COLO668 (cell line): Measurements from ENCODE around the gene CCDC27.
A peak's percentile ranks its signal among the peaks of the same experiment; 100 is the strongest.

Source experiments
- DNase-seq: peaks from one replicate; lab custom pipeline; 2025; ENCODE audit not compliant: unreplicated experiment; lab: John Stamatoyannopoulos, UW

Gene CCDC27

DNA sequence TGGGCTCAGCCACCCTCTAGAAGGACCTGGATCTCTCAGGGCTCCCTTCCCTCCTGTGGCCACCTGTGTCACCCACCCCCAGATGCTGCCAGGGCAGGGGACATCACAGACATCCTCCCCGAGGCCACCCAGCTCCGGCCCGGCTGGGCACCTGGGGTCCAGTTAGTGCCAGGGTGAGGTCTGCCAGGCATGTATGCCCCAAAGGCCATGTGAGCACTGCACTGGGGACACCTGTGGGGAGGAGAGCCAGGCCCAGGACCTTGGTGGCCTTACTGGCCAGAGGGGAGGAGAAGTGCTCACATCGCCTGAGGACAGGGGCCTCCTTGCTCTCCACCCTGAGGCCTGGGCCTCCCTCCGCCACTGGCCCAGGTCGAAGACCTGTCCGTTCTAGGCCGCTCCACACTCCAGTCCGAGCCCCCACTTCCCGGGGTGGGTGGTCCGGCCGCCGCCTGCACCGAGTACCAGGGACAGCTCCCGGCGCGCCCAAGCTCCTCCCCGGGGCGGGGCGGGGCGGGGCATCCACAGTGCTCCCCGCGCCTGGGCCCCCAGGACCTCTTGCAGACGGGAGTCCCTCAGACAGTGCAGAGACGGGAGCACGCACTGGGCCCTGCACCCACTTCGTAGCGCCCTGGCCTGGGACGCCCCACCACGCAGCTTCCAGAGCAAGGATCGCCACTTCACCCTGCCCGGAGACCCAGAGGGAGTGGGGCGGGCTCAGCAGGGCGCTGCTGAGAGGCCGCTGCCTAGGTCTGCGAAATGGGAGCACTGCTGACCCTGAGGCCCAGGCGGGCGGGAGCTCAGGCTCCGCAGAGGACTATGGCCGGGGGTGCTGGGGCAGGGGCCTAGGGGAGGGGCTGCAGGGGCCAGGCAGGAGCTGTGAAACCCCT, 34.3 kb upstream of the CCDC27 start:
- DNase-seq: no peak

GRCh38 chr1:3718764-3719163, 33.5 kb upstream of the CCDC27 start:
- DNase-seq: peak; percentile 85

DNA sequence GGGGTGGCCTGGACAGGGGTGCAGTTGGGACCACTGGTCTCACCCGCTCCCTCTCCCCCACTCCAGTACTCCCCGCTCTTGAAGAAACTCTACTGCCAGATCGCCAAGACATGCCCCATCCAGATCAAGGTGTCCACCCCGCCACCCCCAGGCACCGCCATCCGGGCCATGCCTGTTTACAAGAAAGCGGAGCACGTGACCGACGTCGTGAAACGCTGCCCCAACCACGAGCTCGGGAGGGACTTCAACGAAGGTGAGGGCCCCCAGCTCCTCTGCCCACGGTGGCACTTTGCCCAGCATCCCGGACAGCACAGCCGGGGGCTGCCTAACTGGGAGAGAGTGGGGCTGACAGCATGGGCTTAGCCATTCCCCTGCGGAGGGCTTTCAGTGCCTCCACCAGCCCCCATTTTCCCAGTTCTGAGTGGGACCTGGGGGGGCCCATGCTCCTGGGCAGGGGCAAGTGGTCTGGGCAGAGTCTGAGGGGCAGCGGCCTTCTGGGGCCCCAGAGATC, 30.2 kb upstream of the CCDC27 start:
- no peak for DNase-seq

DNA sequence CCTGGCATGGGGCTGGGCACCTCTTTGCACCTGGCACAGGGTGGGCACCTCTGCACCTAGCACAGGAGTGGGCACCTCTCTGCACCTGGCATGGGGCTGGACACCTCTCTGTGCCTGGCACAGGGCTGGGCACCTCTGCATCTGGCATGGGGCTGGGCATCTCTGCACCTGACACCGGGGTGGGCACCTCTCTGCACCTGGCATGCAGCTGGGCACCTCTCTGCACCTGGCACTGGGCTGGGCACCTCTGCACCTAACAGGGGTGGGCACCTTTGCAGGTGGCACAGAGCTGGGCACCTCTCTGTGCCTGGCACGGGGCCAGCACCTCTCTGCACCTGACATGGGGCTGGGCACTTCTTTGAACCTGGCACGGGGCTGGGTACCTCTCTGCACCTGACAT, 29.4 kb upstream of the CCDC27 start:
- DNase-seq: no peak

DNA sequence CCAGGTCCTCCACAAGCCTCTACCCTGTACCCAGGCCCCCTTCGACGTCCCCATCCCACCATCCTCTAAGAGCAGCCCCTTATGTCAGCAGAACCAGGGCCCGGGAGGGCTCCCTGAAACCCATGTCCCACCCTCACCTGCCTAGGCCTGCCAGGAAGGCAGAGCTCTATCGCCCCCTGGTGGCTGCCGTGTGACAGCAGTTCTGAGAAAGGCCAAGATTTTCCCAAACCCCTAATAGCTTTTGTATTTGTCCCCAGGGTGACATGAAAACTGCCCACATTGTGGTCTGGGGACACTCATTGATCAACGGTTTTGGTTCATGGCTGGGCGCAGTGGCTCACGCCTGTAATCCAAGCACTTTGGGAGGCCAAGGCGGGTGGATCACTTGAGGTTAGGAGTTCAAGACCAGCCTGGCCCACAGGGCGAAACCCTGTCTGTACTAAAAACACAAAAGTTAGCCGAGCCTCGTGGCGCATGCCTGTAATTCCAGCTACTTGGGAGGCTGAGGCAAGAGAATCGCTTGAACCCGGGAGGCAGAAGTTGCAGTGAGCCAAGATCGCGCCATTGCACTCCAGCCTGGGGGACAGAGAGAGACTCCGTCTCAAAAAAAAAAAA, 27.7 kb upstream of the CCDC27 start:
- DNase-seq: peak; percentile 92

GRCh38 chr1:3725366-3725765, 26.9 kb upstream of the CCDC27 start:
- no peak for DNase-seq

- DNase-seq: peak; percentile 34
Observed at GRCh38 chr1:3727042-3727824, 25.0 kb upstream of the CCDC27 start.

- DNase-seq: no peak
Observed at GRCh38 chr1:3727825-3728776, 24.1 kb upstream of the CCDC27 start.

DNA sequence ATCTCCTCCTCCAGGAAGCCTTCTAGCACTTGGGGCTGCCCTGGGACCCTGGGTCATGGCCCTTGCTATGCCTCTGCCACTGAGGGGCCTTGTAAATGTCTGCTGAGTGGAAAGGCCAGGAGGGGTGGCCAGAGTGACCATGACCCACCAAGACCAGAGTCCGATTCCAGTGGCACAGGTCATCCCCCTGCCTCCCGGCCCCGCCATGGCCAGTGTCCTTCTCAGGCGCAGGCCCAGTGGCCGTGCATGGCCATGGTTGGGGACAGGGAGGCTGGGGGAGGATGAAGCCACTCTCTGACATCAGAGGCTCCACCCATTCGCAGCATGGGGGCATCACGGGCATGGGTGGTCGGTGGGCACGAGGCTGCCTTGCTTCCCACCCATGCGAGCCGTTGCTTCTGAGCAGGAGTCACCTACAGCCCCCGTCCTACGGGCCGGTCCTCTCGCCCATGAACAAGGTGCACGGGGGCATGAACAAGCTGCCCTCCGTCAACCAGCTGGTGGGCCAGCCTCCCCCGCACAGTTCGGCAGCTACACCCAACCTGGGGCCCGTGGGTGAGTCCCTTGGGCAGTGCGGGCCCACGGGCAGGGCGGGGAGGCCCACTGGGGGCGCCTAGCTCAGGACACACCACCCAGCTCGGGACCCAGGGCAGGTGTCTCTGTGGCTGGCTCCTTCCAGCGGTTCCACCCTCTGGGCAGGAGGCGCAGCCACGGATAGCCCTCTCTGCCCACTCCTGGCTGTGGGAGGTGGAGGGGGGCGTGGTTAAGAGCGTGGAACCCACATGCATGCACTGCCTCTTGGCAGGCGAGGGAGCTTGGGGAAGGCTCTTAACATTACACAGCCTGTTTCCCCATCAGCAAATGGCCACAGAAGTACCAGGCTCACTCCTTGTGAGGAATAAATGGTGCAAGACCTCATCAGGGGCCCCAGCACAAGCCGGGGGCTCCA, 22.4 kb upstream of the CCDC27 start:
- no peak for DNase-seq

DNA sequence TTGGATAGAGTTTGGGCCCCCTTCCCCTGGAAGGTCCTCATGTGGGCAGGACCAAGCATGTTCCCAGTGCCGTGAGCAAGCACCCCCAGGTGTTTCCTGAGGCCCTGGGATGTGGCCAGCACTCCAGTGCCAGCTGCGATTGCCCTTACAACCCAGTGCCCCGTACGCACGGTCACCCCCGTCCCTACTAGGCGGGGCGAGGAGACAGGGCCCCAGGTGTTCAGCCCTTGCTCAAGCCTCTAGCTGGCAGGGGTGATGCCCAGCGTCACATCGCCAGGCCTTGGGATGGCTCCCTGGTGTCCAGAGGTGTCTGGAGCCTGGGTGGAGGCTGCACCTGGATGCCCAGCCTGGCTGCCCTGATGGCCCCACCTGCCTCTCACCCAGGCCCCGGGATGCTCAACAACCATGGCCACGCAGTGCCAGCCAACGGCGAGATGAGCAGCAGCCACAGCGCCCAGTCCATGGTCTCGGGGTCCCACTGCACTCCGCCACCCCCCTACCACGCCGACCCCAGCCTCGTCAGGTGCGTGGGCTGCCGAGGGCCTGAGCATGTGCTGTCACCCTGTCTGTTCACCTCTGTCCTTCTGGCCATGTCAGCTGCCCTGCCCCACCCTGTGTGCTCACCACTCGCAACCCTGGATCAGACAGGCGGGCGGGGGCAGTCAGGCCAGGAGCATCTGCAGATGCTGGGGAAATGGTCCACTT, 21.6 kb upstream of the CCDC27 start:
- no peak for DNase-seq

GRCh38 chr1:3731583-3732433, 20.4 kb upstream of the CCDC27 start:
- DNase-seq: no peak

GRCh38 chr1:3732434-3733093, 19.7 kb upstream of the CCDC27 start:
- DNase-seq: no peak

- no peak for DNase-seq
Observed at GRCh38 chr1:3733094-3733882, 19.0 kb upstream of the CCDC27 start.

DNA sequence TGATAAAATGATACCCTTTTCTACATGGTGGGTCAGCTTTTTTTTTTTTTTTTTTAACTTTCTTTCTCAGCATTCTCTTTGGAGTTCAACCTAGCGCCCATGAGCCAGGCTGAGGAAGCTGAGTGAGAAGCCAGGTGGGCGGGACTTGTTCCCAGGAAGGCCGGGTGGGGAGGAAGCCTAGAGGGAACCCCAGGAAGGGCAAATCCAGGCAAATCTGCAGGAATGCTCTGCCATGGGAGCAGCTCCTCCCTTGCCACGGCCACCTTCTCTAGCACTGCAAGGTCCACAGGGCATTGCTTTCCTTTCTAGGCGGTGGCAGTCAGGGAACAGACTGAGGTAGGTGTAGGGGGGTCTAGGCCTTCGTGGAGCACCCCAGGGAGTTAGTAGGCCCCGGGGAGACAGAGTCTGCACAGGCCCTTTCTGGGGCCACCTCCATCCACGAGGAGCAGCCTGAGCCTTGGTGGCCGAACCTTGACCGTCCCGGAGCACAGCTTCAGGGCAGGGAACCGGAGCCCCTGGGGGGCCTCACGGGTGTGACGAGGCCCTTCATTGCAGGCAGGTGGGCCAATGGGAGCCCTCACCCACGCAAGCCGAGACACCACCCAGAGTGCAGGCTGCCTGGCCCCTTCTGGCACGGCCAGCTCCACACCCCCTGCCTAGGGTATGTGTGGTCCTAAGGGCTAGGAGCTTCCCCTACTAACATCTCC, 18.2 kb upstream of the CCDC27 start:
- no peak for DNase-seq

DNA sequence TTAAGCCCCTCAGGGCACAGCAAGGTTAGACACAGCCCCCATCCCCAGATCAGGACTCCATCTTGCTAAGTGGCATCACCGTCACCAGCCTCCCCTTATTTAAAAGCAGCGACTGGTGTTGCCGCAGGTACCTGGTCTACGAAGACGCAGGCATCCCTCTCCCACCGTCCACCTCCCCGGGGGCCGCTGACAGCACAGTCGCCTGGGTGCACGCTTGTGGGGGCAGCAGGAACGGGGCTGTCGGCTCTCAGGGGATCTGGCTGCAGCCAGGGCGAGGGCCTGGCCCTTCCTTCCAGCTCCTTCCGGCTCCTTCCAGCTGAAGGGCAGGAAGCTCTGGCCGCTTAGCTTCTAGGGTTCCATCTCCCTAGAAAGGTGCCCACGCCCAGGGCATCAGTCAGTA, 17.6 kb upstream of the CCDC27 start:
- DNase-seq: no peak
